HK-2 (cell line): ENCODE results near the gene MCHR2.
A peak's percentile ranks its signal among the peaks of the same experiment; 100 is the strongest.

Source experiments
- DNase-seq: peaks from one replicate; pipeline ENCODE4 v3.0.0-alpha.2; 2018; ENCODE audit not compliant: unreplicated experiment

MCHR2 gene

DNA sequence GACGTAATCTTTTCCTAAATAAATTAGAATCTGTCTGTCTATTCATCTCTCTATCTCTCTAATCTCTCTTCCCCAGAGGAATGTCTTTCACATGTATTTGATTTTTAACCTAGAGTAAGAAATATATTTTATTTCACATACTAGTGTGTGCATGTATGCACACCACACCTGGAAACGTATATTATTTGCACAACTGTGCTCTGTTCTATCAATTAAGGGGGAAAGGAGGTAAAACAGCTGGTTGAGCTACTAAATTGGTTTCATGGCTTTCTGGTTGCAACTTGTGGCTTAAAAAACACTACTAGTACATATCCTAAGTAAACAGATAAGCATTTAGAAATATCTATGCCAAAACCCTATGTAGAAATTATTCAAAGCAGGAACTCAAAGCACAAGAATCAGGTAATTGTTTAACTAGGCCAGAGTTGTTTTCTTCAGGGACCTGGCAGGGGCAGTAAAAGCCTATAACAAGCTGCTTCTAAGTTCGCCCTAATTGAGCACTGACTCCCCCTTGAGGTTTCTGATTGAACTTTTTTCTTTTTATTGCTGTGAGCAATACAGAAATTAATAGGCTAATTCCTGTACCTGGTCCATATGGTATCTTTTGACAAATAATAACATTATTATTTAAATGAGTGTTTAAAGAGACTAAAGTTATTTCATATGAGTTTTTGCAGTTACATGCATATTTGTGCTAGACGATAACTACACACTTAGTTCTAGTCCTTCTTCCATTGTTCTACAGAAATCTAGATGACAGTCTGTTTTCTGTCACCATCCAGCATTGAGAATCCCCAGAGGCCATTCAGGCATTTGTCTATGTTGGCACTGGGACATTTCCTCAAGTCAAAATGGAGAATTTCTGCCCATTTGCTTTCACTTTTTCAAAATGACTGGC lies 88.6 kb downstream of the MCHR2 start:
- peak; percentile 7 for DNase-seq

DNA sequence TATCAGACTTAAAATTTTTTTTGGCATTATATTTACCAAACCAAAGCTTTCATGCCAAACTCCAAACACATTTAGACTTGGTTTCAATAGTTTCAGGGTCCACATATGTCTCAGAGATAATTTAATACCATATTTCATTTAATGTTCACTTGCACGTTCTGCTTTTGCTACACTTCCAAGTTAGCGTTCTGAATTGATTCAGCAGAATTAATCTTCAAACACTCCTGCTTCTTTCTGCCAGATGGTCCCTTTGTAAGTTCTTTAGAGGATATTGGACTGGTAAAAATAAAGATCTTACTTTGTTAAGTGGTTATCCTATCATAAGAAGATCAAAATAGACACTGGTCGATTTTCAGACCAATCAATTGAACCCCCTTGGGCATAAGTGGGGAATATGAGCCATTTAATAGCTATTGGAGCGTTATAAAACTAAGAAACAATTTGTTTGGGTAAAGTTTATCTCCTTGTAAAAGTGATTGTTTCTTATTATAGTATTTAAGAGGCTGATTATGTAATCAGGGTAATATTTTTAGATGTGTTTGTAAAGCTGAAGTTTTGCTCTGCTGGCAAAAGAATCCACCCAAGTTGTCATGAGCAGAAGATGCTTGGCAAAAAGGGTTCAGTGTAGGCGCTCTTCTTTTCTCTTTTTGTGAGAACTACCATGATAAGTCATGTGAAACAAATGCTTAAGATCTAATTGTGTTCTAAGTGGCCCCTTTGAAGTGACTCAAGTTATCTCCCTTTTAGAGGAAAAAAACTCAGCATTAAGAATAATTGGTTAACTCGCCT lies 92.2 kb downstream of the MCHR2 start:
- DNase-seq = no peak

DNA sequence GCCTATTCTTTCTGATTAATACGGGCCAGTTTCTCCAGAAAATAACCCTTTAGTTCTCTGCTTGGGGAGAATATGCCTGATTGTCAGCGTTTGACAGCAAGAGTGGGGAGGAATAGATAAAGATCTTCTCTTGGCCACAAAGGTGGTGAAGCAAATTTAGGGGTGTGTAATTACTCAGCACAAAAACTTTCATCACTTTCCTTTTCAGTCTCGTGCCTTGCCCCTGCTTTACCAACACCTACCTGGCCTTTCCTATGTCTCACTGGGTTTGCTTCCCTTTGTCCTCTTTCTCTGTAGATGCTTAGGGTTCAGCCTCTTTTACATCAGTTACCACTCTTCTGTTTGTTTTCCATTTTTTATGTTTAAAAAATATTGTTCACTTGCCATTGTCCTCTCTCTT lies 99.2 kb downstream of the MCHR2 start:
- no peak for DNase-seq

DNA sequence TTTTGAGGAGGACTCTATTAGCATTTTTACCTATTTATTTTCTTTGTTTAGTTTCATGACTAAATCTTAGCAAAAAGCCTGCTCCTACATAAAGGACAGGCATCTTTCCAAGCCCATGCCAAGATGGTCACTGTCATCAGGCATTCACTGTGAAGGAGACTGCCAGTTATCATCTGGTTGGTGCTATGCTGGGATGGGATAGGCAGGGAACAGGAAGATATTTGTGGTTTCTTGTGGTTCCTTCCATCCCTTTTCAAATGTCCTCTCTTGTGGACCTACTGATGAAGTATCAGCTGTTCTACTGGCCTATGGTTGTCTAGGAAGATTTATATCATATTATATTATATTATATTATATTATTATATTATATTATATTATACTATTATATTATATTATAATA lies 107.0 kb downstream of the MCHR2 start:
- no peak for DNase-seq

DNA sequence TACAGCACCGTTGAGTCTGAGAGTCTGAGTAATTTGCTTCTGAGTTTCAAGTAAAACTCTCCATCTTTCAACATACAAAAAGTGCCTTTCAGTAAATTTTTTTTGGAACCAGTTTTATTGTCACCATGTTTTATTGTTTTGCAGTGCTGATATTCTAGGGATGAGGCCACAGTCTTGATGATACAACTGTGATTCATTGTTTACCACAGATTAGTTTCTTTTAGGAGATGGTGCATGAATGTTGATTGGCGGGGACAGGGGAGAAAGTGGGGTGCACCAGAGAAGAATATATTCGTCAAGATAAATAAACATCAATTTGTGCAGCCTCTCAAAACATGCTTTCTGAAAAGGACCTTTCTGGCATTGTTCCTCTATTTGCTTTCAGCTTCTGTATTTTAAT lies 109.0 kb downstream of the MCHR2 start:
- DNase-seq = no peak

DNA sequence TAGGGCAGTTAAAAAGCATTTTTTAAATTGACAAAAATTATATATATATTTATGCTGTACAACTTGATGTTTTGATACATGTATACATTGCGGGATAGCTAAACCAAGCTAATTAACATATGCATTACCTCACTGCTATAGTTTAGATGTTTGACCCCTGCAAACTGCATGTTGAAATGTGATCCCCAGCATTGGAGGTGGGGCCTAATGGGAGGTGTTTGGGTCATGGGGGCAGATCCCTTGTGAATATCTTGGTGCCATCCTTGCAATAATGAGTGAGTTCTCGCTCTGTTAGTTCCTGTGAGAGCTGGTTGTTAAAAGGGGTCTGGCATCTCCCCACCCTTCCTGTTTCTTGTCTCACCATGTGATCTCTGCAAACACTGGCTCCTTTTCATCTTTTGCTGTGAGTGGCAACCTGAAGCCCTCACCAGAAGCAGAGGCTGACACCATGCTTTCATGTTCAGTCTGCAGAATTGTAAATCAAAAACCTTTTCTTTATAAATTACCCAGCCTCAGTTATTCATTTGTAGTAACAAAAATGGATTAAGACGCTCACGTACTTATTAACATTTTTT lies 111.8 kb downstream of the MCHR2 start:
- DNase-seq = no peak

DNA sequence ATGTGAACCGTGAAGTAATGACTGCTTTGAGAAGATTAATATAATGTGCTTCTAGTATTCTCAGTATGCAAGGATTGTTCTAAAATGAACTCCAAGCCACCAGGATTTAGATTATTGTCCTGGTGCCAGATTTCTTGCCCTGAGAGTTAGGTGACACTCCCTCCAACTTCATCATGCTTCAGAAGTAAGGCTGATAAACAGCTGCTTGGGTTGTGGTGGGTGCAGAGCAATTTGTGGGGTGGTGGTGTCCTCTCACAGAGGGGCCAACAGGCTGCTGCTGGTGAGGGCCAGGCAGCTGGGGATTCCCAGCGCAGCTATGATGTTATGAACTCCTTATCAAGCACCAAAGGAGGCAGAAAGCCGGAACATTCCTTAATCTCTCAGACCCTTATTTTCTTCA lies 114.6 kb downstream of the MCHR2 start:
- DNase-seq = no peak

DNA sequence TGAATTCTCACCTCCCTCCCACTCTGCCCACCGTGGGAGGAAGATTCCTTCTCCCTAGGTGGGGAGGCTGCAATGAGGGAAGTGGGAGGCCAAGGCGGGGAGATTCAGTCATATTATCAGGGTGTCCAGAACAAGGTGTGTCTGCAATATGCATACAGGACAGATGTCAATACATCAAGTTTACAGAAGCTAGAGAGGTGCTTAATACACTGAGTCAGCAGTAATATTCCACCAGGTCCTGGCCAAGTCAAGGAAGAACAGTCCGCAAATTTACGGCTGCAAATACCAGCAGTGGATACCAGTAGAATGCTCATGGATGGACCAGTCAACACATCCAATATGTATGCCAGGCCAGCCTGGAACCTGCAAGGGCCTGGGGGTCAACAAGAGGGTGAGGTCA lies 119.0 kb downstream of the MCHR2 start:
- DNase-seq = no peak

DNA sequence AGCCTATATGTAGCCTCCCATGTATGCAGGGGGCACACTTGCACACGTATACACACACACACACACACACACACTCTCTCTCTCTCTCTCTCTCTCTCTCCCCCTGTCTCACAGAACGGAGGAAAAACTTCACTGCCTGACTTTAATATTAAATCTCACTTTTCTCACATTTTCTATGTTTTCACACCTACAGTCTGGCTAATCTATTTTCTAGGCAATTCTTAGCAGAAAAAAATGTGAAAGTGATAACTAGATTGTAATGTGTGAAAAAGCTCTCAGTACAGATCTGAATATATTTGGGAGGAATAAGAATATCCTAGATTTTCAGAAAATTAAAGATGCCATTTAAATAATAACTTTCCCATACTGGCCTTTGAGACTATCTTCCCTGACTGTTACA lies 120.9 kb downstream of the MCHR2 start:
- DNase-seq = no peak

DNA sequence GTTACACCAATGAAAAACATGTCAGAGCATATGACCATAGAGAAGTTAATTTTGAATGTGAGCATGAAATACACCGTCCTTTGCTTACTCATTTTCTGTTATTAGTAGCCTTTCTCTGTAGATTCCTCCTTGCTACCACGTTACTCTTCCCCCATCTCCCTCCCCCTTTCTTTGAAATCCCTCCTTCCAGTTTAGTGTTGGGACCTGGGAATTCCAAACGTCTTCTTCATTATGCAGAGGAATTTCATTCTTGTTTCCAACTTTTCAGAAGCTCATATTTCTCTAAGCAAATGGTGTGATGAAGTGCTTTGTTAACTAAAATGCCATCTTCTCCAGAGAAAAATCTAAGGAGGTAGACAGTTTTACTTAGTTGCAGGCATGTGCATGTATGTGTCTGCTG lies 122.4 kb downstream of the MCHR2 start:
- no peak for DNase-seq
